A549 (cell line): ENCODE measurements around the gene PIF1.

Experiments
- CHD4 ChIP-seq: fragments of 200-600 bp; sonication (generic); IDR thresholded peaks from 2 replicates; pipeline ENCODE4 v1.6.1; 2016; ENCODE audit warnings: antibody characterized with exemption, mild to moderate bottlenecking, borderline replicate concordance
- POLR2AphosphoS2 ChIP-seq: conservative IDR thresholded peaks from 2 replicates; pipeline ENCODE4 v1.6.1; 2012; ENCODE audit warnings: low read length, improper control_type of control experiment, inconsistent platforms

GRCh38 chr15:64854041-64854440 lies 28.6 kb upstream of the PIF1 start:
- TF ChIP-seq CHD4: no peak
- TF ChIP-seq POLR2AphosphoS2: no peak
